ENCODE measurements around the gene ARSG. TPM values are rescaled to one million over a fixed set of nuclear protein-coding genes. Genes with fewer than 3 reads are reported as not detected.

The ARSG gene
- total and polyA plus RNA-seq, 2 experiments from 2014 or later = 1.7 to 5.1 TPM

GRCh38 chr17:68461589-68461988 is 170.3 kb downstream of the ARSG start:
- H2AFZ ChIP-seq = peak overlapping the region; percentile 48; the same call in 1 of the 2 replicates

GRCh38 chr17:68462381-68463210 is 171.3 kb downstream of the ARSG start:
- no peak overlapping the region for H3K4me2 ChIP-seq
- peak; percentile 89 for ATAC-seq

More at GRCh38 chr17:68461589-68461988, 170.3 kb downstream of the ARSG start:
- peaks cover 4% of the 10 kb centered on the region; the same call in 1 of the 2 replicates for H3F3A ChIP-seq (replicated peaks; ENCODE audit: low read depth)
- H3K4me2 ChIP-seq = peak overlapping the region; percentile 58; the same call in 1 of the 2 replicates
- no peaks in the 10 kb centered on the region for H3K36me3 Mint-ChIP-seq (ENCODE audit: low read depth)
- H3K9me3 Mint-ChIP-seq = no peaks in the 10 kb centered on the region; the same call in 2 of the 3 replicates
- peaks cover 7% of the 10 kb centered on the region; the same call in 1 of the 2 replicates for H3K27me3 ChIP-seq (ENCODE audit: insufficient read depth)
- H4K20me1 ChIP-seq (replicated peaks; ENCODE audit: insufficient read depth) = no peaks in the 10 kb centered on the region
- H3K4me3 Mint-ChIP-seq = no peak overlapping the region; the same call in 2 of the 3 replicates
- H3K4me3 ChIP-seq = no peak overlapping the region
- no peaks in the 10 kb centered on the region for H3K79me2 ChIP-seq (replicated peaks; ENCODE audit: insufficient read depth)
- peak overlapping the region; percentile 47 for H3K27ac Mint-ChIP-seq
- TF ChIP-seq EZH2phosphoT487 (IDR thresholded peaks at IDR 0.05; ENCODE audit: unreplicated experiment) = no peak
- no peak for TF ChIP-seq NANOG (IDR thresholded peaks at IDR 0.05; ENCODE audit: borderline replicate concordance)
- no peak for TF ChIP-seq STAT1 (IDR thresholded peaks at IDR 0.05; ENCODE audit: unreplicated experiment)
- TF ChIP-seq, protein P1, sequence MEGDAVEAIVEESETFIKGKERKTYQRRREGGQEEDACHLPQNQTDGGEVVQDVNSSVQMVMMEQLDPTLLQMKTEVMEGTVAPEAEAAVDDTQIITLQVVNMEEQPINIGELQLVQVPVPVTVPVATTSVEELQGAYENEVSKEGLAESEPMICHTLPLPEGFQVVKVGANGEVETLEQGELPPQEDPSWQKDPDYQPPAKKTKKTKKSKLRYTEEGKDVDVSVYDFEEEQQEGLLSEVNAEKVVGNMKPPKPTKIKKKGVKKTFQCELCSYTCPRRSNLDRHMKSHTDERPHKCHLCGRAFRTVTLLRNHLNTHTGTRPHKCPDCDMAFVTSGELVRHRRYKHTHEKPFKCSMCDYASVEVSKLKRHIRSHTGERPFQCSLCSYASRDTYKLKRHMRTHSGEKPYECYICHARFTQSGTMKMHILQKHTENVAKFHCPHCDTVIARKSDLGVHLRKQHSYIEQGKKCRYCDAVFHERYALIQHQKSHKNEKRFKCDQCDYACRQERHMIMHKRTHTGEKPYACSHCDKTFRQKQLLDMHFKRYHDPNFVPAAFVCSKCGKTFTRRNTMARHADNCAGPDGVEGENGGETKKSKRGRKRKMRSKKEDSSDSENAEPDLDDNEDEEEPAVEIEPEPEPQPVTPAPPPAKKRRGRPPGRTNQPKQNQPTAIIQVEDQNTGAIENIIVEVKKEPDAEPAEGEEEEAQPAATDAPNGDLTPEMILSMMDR (conservative IDR thresholded peaks at IDR 0.05; ENCODE audit: low read depth in 2 of 2) = no peak
- no peak overlapping the region for H3K27ac ChIP-seq (ENCODE audit: low read depth)
- H3K36me3 ChIP-seq (ENCODE audit: insufficient read depth) = no peaks in the 10 kb centered on the region
- ATAC-seq = no peak
- peaks cover 9% of the 10 kb centered on the region for H3K27me3 Mint-ChIP-seq (ENCODE audit: insufficient read depth, low read depth, poor library complexity)
- H3K9me2 ChIP-seq (ENCODE audit: insufficient read depth) = no peaks in the 10 kb centered on the region
- peaks cover 41% of the 10 kb centered on the region for H3K4me1 ChIP-seq (ENCODE audit: insufficient read depth)
- H3K4me1 Mint-ChIP-seq = peaks cover 48% of the 10 kb centered on the region
- DNase-seq (ENCODE audit: low spot score) = peak; percentile 31

More at GRCh38 chr17:68462381-68463210, 171.3 kb downstream of the ARSG start:
- Histone ChIP-seq H3K79me2 (replicated peaks; ENCODE audit: insufficient read depth) (no peaks in the 10 kb centered on the region), H3K27ac (ENCODE audit: low read depth) (no peak overlapping the region), H3K27me3 (ENCODE audit: insufficient read depth) (peaks cover 7% of the 10 kb centered on the region; the same call in 1 of the 2 replicates), H3K4me1 (ENCODE audit: insufficient read depth) (peaks cover 41% of the 10 kb centered on the region), H3K4me3 (no peak overlapping the region), H2AFZ (peak overlapping the region; percentile 1), H3K9me2 (ENCODE audit: insufficient read depth) (no peaks in the 10 kb centered on the region), H4K20me1 (replicated peaks; ENCODE audit: insufficient read depth) (no peaks in the 10 kb centered on the region), H3F3A (replicated peaks; ENCODE audit: low read depth) (peaks cover 4% of the 10 kb centered on the region; the same call in 1 of the 2 replicates), H3K36me3 (ENCODE audit: insufficient read depth) (no peaks in the 10 kb centered on the region)
- TF ChIP-seq, protein P1 (conservative IDR thresholded peaks at IDR 0.05; ENCODE audit: low read depth in 2 of 2) = peak; percentile 82 to 87
- TF ChIP-seq POLR2AphosphoS5 (IDR thresholded peaks at IDR 0.05; ENCODE audit: low read depth) = no peak
- peak; percentile 98 for DNase-seq (ENCODE audit: low spot score)
- peaks cover 5% of the 10 kb centered on the region for H3K27me3 Mint-ChIP-seq (ENCODE audit: insufficient read depth, low read depth, poor library complexity)
- no peak overlapping the region for H3K4me3 Mint-ChIP-seq
- no peak overlapping the region for H3K27ac Mint-ChIP-seq
- no peaks in the 10 kb centered on the region for H3K36me3 Mint-ChIP-seq (ENCODE audit: low read depth)
- H3K4me1 Mint-ChIP-seq = peaks cover 48% of the 10 kb centered on the region
- H3K9me3 Mint-ChIP-seq = no peaks in the 10 kb centered on the region; the same call in 1 of the 3 replicates
